ENCODE results near the gene RRP8. TPM values are rescaled to one million over a fixed set of nuclear protein-coding genes. Genes with fewer than 3 reads are reported as not detected.

RRP8 gene
- total and polyA plus RNA-seq, 10 of the 15 experiments (the other 5 are each of a cell fraction or from before 2014, with no cell fraction given), result 4.7 to 51.2 (median 23.9) TPM

DNA sequence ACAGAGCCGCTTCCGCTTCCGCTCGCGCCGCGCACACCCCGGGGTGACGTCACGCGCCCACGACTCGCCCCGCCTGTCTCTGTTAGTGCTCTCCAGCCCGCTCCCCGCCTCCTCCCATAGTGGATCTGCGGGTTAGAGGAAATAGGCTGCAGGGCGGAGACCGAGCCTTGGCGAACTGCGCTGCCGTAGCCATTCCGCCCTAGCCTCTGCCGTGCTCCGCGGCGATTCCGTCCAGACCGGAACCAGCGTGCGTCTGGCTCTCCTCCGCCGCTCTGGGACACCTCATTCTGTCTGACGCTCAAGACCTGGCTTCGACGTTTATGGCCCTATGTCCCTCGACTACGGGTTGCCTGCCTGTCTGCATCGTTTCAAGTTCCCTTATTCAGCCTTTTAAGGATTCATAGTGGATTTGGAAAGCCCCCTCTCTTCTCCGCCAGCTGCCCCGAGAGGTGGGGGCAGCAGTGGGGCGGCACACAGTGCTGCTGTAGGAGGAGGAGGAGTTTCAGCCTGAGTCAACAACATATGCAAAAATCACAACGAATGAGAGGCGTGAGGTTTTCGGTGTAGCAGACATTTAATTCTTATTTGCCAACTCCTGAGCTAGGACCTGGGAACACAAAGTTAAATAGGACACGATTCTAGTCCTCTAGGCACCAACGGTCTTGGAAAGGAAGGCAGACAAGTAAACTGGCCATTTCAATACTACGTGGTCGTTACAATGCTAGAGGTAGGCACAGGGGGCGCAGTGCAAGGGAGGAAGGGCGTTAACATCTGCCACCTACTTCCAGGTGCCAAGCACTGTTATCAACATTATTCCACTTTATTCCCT is 9.0 kb upstream of the RRP8 start, which contains the start of gene TAF10 (continued):
- TF ChIP-seq, protein P1, sequence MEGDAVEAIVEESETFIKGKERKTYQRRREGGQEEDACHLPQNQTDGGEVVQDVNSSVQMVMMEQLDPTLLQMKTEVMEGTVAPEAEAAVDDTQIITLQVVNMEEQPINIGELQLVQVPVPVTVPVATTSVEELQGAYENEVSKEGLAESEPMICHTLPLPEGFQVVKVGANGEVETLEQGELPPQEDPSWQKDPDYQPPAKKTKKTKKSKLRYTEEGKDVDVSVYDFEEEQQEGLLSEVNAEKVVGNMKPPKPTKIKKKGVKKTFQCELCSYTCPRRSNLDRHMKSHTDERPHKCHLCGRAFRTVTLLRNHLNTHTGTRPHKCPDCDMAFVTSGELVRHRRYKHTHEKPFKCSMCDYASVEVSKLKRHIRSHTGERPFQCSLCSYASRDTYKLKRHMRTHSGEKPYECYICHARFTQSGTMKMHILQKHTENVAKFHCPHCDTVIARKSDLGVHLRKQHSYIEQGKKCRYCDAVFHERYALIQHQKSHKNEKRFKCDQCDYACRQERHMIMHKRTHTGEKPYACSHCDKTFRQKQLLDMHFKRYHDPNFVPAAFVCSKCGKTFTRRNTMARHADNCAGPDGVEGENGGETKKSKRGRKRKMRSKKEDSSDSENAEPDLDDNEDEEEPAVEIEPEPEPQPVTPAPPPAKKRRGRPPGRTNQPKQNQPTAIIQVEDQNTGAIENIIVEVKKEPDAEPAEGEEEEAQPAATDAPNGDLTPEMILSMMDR (IDR thresholded peaks at IDR 0.05 in 2 of 3, conservative IDR thresholded peaks at IDR 0.05 in 1 of 3; ENCODE audit: control insufficient read depth in 2 of 3, extremely low read depth in 1 of 3, insufficient read depth in 1 of 3, low read depth in 3 of 3, low read length in 3 of 3), result peak; percentile 30 to 62 (median 42); a peak in 5 of 6 replicates
- TF ChIP-seq, protein P2, sequence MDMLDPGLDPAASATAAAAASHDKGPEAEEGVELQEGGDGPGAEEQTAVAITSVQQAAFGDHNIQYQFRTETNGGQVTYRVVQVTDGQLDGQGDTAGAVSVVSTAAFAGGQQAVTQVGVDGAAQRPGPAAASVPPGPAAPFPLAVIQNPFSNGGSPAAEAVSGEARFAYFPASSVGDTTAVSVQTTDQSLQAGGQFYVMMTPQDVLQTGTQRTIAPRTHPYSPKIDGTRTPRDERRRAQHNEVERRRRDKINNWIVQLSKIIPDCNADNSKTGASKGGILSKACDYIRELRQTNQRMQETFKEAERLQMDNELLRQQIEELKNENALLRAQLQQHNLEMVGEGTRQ (IDR thresholded peaks at IDR 0.05; ENCODE audit: borderline replicate concordance, low read depth, low read length), result no peak
- TF ChIP-seq SMARCA5 (IDR thresholded peaks at IDR 0.05) (peak; percentile 76; the same call in 1 of the 2 replicates), ZNF24 (IDR thresholded peaks at IDR 0.05) (no peak), FOXK2 (IDR thresholded peaks at IDR 0.05) (no peak)

DNA sequence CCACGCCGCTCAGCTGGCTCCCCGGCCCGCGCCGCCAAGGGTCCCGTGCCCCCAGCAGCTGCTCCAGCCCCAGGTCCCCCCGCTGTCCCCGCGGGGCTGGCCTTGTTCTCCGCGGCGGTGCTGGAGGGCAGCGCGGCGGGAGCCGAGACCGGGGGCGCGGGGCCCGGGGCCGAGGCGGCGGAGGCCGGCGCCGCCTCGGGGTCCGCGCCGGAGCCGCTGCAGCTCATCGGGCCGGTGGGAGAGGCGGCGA is 8.5 kb upstream of the RRP8 start:
- DNase-seq (ENCODE audit: low read depth, low spot score), result no peak
- ChIA-PET SMC1A (ENCODE audit: uncharacterized antibody, unreplicated experiment) (interaction anchor here (0.8 to 3.1 kb wide), 7 partner anchors 8 to 134 kb away, joined by 3 to 24 read pairs (median 3); partner anchors contain the start of genes ILK and MRPL17), POLR2A (interaction anchor here (0.6 to 7.2 kb wide), 14 partner anchors 8 to 133 kb away, joined by 3 to 85 read pairs (median 5); partner anchors contain the start of genes ARFIP2, ILK, MRPL17 and TIMM10B), CTCF (interaction anchor here (0.7 to 2.7 kb wide), 8 partner anchors 10 to 85 kb away, joined by 3 to 18 read pairs (median 3); partner anchors contain the start of gene MRPL17), RAD21 (ENCODE audit: unreplicated experiment) (interaction anchor here (0.7 to 1.9 kb wide), 10 partner anchors 7 to 131 kb away, joined by 3 to 21 read pairs (median 3); partner anchors contain the start of genes ARFIP2, MRPL17 and TIMM10B)
- no peak overlapping the region for H2AFZ ChIP-seq (ENCODE audit: control insufficient read depth, low read depth, low read length)
- peaks cover 23 to 34% of the 10 kb centered on the region in 2 experiments for H3K36me3 ChIP-seq (ENCODE audit: control insufficient read depth in 2 of 2, insufficient read depth in 2 of 2, low read length in 1 of 2)
- no peak for ATAC-seq
- H4K20me1 ChIP-seq (ENCODE audit: control insufficient read depth, insufficient read depth), result no peaks in the 10 kb centered on the region
- H3K4me3 ChIP-seq, result peak overlapping the region; percentile 87
- peaks cover 26% of the 10 kb centered on the region for H3K4me1 ChIP-seq (ENCODE audit: control insufficient read depth, insufficient read depth, low read length)
- intact Hi-C loops (cut with micrococcal nuclease; ENCODE audit: unreplicated experiment), result loop anchor here (2.0 to 10.0 kb wide), 4 partner anchors 55 to 913 kb away; partner anchors contain the start of gene MRPL17
- peak overlapping the region; percentile 95 for H3K9ac ChIP-seq (ENCODE audit: control insufficient read depth, insufficient read depth, low read length)
- 0% methylated on average over 18 of the region's 36 CpGs for WGBS (ENCODE audit: insufficient coverage, insufficient replicate concordance, low lambda C conversion rate, missing lambda C conversion rate)
- no peaks in the 10 kb centered on the region for H3K27me3 ChIP-seq (replicated peaks in 1 of 2; ENCODE audit: control insufficient read depth in 2 of 2, insufficient read depth in 2 of 2, low read length in 1 of 2)
- no peak overlapping the region for H3K4me2 ChIP-seq (ENCODE audit: control insufficient read depth, insufficient read depth)
- no peak for FAIRE-seq
- BruUV-seq (replicated peaks), result no TSS peak
- H3K9me3 ChIP-seq (replicated peaks; ENCODE audit: control insufficient read depth, insufficient read depth, low read length), result no peaks in the 10 kb centered on the region
- in situ Hi-C loops (cut with MboI), result loop anchor here (10.0 kb wide), 1 partner anchor 913 kb away; no protein-coding TSS in a partner anchor
- H3K79me2 ChIP-seq (ENCODE audit: control insufficient read depth, insufficient read depth, low read length), result peaks cover 27% of the 10 kb centered on the region
- H3K27ac ChIP-seq (ENCODE audit: control insufficient read depth, insufficient read depth), result peak overlapping the region; percentile 99
- 0 out of 2 replicates have a peak, but pooled peaks have one; percentile 35 for TF ChIP-seq BCLAF1 (IDR thresholded peaks at IDR 0.05)
- no peak for TF ChIP-seq JUNB (IDR thresholded peaks at IDR 0.05)
- no peak for TF ChIP-seq YY1 (IDR thresholded peaks at IDR 0.05; ENCODE audit: low read depth, low read length)
- TF ChIP-seq BRCA1 (IDR thresholded peaks at IDR 0.05; ENCODE audit: low read depth, low read length), result peak; percentile 21; the same call in 1 of the 2 replicates
- 0 out of 2 replicates have a peak, but pooled peaks have one; percentile 76 for TF ChIP-seq LARP7 (IDR thresholded peaks at IDR 0.05)
- TF ChIP-seq NR2F1 (conservative IDR thresholded peaks at IDR 0.05), result peak; percentile 55; the same call in 1 of the 2 replicates
- TF ChIP-seq SREBF1 (IDR thresholded peaks at IDR 0.05; ENCODE audit: low read length), result no peak

Data from GM12878 (cell line).